ENCODE measurements around the gene CLRN3.

Gene CLRN3

GRCh38 chr10:127894146-127894545 lies 1.4 kb upstream of the CLRN3 start:
- no peak for DNase-seq

- no peak for DNase-seq
These were observed 1.9 kb downstream of the CLRN3 start for GRCh38 chr10:127890832-127891334.

GRCh38 chr10:127890216-127890615 lies 2.5 kb downstream of the CLRN3 start:
- DNase-seq: no peak

- no peak for DNase-seq
These were observed 3.0 kb downstream of the CLRN3 start for GRCh38 chr10:127889605-127890195.

GRCh38 chr10:127888521-127889312 lies 4.0 kb downstream of the CLRN3 start:
- no peak for DNase-seq

GRCh38 chr10:127887541-127888415 lies 5.0 kb downstream of the CLRN3 start:
- no peak for DNase-seq

GRCh38 chr10:127886371-127887051 lies 6.2 kb downstream of the CLRN3 start:
- DNase-seq: no peak

- DNase-seq: no peak
These were observed 8.2 kb downstream of the CLRN3 start for GRCh38 chr10:127884501-127884900.

GRCh38 chr10:127883516-127883915 lies 9.2 kb downstream of the CLRN3 start:
- DNase-seq: no peak

GRCh38 chr10:127882801-127883459 lies 9.8 kb downstream of the CLRN3 start:
- no peak for DNase-seq

GRCh38 chr10:127882391-127882790 lies 10.3 kb downstream of the CLRN3 start:
- DNase-seq: no peak

GRCh38 chr10:127881262-127881661 lies 11.5 kb downstream of the CLRN3 start:
- DNase-seq: no peak

- no peak for DNase-seq
These were observed 12.2 kb downstream of the CLRN3 start for GRCh38 chr10:127880557-127880956.

GRCh38 chr10:127878475-127879055 lies 14.2 kb downstream of the CLRN3 start:
- DNase-seq: no peak

GRCh38 chr10:127877699-127878098 lies 15.0 kb downstream of the CLRN3 start:
- no peak for DNase-seq

GRCh38 chr10:127877116-127877515 lies 15.6 kb downstream of the CLRN3 start:
- no peak for DNase-seq

GRCh38 chr10:127875916-127876315 lies 16.8 kb downstream of the CLRN3 start:
- DNase-seq: no peak

- no peak for DNase-seq
These were observed 17.3 kb downstream of the CLRN3 start for GRCh38 chr10:127875449-127875765.

GRCh38 chr10:127874671-127875448 lies 17.9 kb downstream of the CLRN3 start:
- DNase-seq: no peak

- no peak for DNase-seq
These were observed 18.8 kb downstream of the CLRN3 start for GRCh38 chr10:127873901-127874470.
